ENCODE data around the gene OCA2. TPM values are rescaled to one million over a fixed set of nuclear protein-coding genes. Genes with fewer than 3 reads are reported as not detected.

OCA2 gene
- total and polyA plus RNA-seq, 2 of the 4 experiments (the other 2 are of a cell fraction) = under 0.01 to 0.03 TPM

DNA sequence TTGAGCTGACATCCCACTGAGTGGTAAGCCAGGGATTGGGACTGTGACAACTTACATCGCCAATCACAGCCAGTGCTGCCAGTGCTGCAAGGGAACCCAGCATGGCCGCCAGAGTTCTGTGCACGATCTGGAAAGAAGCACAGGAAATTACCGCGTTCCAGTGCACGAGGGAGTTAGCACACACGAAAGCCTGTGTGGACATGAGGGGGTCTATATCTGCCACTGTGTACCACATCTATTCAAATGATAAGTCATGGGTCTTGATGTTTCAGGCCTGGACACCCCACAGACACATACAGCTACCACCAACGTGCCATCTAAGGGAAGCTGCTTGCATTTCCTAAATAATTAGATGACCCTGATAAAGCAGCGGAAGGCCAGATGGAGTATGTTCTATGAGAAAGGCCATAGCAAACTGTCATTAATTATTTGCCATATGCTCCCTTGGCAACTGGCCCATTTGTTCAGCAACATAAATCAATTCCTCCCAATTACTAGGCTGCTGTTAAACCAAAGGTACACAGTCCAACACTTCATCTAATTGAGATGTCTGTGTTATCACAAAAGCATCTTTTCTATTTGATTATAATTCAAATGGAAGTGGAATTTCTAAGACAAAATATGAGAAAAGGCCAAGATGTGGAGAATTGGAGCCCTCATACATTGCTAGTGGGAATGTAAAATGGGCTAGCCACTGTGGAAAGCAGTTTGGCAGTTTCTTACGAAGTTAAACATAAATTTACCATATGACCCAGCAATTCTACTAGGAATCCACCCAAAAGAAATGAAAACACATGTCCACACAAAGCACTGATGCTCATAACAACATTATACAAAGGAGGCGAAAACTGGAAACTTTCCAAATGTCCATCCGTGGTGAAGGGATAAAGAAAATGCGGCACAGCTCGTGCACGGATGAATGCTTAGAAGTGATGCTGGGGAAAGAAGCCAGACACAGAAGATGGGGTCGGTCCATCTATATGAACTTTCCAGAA, 108.3 kb downstream of the OCA2 start:
- Histone ChIP-seq H2BK20ac (ENCODE audit: low read depth, low read length) (no peak overlapping the region), H3K4me2 (ENCODE audit: low read depth, low read length) (no peak overlapping the region), H4K5ac (ENCODE audit: low read depth, low read length) (no peak overlapping the region), H3K79me1 (ENCODE audit: low read depth in 1 of 2, low read length in 2 of 2) (no peaks in the 10 kb centered on the region), H2AFZ (replicated peaks; ENCODE audit: low read length, poor library complexity) (no peak overlapping the region), H3K9me3 (ENCODE audit: control insufficient read depth, insufficient read depth, low read length) (peaks cover 36% of the 10 kb centered on the region), H3K27ac (ENCODE audit: insufficient read depth, low read length) (no peak overlapping the region), H2BK15ac (ENCODE audit: low read depth, low read length) (no peak overlapping the region), H4K8ac (ENCODE audit: low read depth in 2 of 2, low read length in 2 of 2) (no peak overlapping the region), H3K9me1 (ENCODE audit: insufficient read depth, low read length) (no peaks in the 10 kb centered on the region), H2BK5ac (ENCODE audit: low read depth, low read length, poor library complexity, severe bottlenecking) (no peak overlapping the region), H4K20me1 (ENCODE audit: insufficient read depth, low read length) (no peaks in the 10 kb centered on the region), H4K91ac (ENCODE audit: insufficient read depth, low read depth, low read length) (no peak overlapping the region), H2AK9ac (replicated peaks; ENCODE audit: low read depth, low read length, poor library complexity) (no peak overlapping the region), H3K18ac (ENCODE audit: low read depth, low read length) (no peak overlapping the region), H3K14ac (replicated peaks; ENCODE audit: low read depth, low read length) (no peak overlapping the region), H3K27me3 (ENCODE audit: control insufficient read depth, insufficient read depth, low read length) (no peaks in the 10 kb centered on the region), H3K9ac (ENCODE audit: low read depth, low read length) (no peak overlapping the region), H3K4ac (ENCODE audit: low read depth, low read length) (no peak overlapping the region), H2AK5ac (ENCODE audit: low read depth, low read length) (no peak overlapping the region), H2BK120ac (ENCODE audit: low read depth, low read length) (no peak overlapping the region), H3K4me1 (ENCODE audit: control insufficient read depth, insufficient read depth, low read length) (no peaks in the 10 kb centered on the region), H3K56ac (ENCODE audit: extremely low read depth, insufficient read depth, low read length) (no peak overlapping the region), H3K4me3 (ENCODE audit: insufficient read depth, low read depth, low read length) (no peak overlapping the region), H3K23ac (ENCODE audit: low read depth, low read length) (no peak overlapping the region), H3K36me3 (ENCODE audit: control insufficient read depth, insufficient read depth, low read length) (no peaks in the 10 kb centered on the region)
- ATAC-seq (ENCODE audit: low read depth) (no peak), DNase-seq (no peak)
- CTCF ChIA-PET = no interaction called here
- intact Hi-C loops (cut with micrococcal nuclease) = no loop called here
- in situ Hi-C loops (cut with MboI; ENCODE audit: low sequenced_read_pairs) = no loop called here
- POLR2A ChIA-PET (ENCODE audit: unreplicated experiment) = no interaction called here
- no peak for TF ChIP-seq MAFK (IDR thresholded peaks at IDR 0.05; ENCODE audit: low read depth, low read length)
- TF ChIP-seq MXI1 (IDR thresholded peaks at IDR 0.05; ENCODE audit: borderline replicate concordance, low read depth, low read length) = no peak
- TF ChIP-seq, protein P1, sequence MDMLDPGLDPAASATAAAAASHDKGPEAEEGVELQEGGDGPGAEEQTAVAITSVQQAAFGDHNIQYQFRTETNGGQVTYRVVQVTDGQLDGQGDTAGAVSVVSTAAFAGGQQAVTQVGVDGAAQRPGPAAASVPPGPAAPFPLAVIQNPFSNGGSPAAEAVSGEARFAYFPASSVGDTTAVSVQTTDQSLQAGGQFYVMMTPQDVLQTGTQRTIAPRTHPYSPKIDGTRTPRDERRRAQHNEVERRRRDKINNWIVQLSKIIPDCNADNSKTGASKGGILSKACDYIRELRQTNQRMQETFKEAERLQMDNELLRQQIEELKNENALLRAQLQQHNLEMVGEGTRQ (IDR thresholded peaks at IDR 0.05; ENCODE audit: low read depth, low read length) = no peak
- TF ChIP-seq, protein P2, sequence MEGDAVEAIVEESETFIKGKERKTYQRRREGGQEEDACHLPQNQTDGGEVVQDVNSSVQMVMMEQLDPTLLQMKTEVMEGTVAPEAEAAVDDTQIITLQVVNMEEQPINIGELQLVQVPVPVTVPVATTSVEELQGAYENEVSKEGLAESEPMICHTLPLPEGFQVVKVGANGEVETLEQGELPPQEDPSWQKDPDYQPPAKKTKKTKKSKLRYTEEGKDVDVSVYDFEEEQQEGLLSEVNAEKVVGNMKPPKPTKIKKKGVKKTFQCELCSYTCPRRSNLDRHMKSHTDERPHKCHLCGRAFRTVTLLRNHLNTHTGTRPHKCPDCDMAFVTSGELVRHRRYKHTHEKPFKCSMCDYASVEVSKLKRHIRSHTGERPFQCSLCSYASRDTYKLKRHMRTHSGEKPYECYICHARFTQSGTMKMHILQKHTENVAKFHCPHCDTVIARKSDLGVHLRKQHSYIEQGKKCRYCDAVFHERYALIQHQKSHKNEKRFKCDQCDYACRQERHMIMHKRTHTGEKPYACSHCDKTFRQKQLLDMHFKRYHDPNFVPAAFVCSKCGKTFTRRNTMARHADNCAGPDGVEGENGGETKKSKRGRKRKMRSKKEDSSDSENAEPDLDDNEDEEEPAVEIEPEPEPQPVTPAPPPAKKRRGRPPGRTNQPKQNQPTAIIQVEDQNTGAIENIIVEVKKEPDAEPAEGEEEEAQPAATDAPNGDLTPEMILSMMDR (conservative IDR thresholded peaks at IDR 0.05; ENCODE audit: low read depth, low read length) = no peak
- no peak for TF ChIP-seq CEBPB (IDR thresholded peaks at IDR 0.05; ENCODE audit: low read depth, low read length)
- TF ChIP-seq NFE2L2 (IDR thresholded peaks at IDR 0.05; ENCODE audit: low read depth, low read length) = no peak
- TF ChIP-seq, protein P3, sequence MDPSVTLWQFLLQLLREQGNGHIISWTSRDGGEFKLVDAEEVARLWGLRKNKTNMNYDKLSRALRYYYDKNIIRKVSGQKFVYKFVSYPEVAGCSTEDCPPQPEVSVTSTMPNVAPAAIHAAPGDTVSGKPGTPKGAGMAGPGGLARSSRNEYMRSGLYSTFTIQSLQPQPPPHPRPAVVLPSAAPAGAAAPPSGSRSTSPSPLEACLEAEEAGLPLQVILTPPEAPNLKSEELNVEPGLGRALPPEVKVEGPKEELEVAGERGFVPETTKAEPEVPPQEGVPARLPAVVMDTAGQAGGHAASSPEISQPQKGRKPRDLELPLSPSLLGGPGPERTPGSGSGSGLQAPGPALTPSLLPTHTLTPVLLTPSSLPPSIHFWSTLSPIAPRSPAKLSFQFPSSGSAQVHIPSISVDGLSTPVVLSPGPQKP (IDR thresholded peaks at IDR 0.05; ENCODE audit: borderline replicate concordance, low read depth, low read length) = no peak
- WGBS, 2 experiments (ENCODE audit: extremely low coverage in 2 of 2, insufficient read length in 1 of 2) = 60% methylated on average over 1 of the region's 16 CpGs; no CpG with 5 or more reads in 1 of the 2 experiments
- BruUV-seq (replicated peaks) = no TSS peak
- dilution Hi-C loops (cut with HindIII; ENCODE audit: low sequenced_read_pairs, unreplicated experiment) = no loop called here

All from IMR-90 (cell line).